ENCODE measurements around the gene SPTBN1. TPM values are rescaled to one million over a fixed set of nuclear protein-coding genes. Genes with fewer than 3 reads are reported as not detected.

SPTBN1 gene
- total and polyA plus RNA-seq, 2 experiments from 2014 or later, result 57.7 to 187 TPM

DNA sequence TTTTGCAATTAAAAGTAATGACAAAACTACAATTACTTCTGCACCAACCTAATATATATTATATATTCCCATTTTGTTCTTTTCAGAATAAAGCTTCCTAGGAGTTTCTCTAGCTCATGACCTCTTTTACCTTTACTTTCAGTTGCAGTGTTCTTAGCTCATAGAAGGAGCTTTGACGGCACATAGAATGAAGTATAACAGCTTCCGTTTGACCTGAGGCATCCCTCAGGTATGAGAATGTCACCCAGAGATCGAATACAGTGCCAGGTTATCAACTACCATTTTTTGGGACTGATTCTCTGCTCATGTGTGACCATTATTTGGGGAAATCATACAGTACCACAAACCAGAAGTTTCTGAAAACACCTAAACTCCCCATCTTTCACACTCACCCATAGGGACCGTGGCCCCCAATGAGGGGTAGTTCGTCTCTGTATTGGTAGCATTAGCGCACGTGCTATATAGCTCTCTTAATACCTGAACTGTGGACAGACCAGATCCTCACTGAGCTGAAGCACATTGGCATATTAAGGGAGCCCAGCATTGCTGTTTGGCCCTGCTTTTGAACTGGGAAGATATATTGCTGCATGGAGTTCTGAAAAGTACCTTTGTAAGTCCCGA, 123.0 kb downstream of the SPTBN1 start:
- no peaks in the 10 kb centered on the region for H3K9me2 ChIP-seq (ENCODE audit: insufficient read depth)
- TF ChIP-seq EZH2 (IDR thresholded peaks at IDR 0.05; ENCODE audit: insufficient read depth, poor library complexity, severe bottlenecking), result no peak
- no peak for TF ChIP-seq EZH2phosphoT487 (IDR thresholded peaks at IDR 0.05; ENCODE audit: insufficient read depth, low read depth)
- no peak overlapping the region for H3K9ac ChIP-seq
- H4K20me1 ChIP-seq (ENCODE audit: insufficient read depth), result 0 out of 2 replicates have a peak, but pooled peaks cover 3% of the 10 kb centered on the region
- no peak overlapping the region for H3K27ac ChIP-seq
- no peaks in the 10 kb centered on the region for H3K36me3 ChIP-seq (ENCODE audit: low read depth)
- H3K4me1 ChIP-seq (ENCODE audit: insufficient read depth), result peaks cover 14% of the 10 kb centered on the region
- H3K4me2 ChIP-seq (ENCODE audit: unreplicated experiment), result no peak overlapping the region
- H3K9me3 ChIP-seq (ENCODE audit: low read depth), result no peaks in the 10 kb centered on the region
- H3F3A ChIP-seq (ENCODE audit: insufficient read depth), result peaks cover 14% of the 10 kb centered on the region
- H2AFZ ChIP-seq, result no peak overlapping the region
- DNase-seq, result no peak
- H3K79me2 ChIP-seq (ENCODE audit: insufficient read depth), result peaks cover 91% of the 10 kb centered on the region
- in situ Hi-C loops (cut with MboI), result no loop called here
- no peaks in the 10 kb centered on the region for H3K27me3 ChIP-seq (replicated peaks; ENCODE audit: insufficient read depth)
- H3K4me3 ChIP-seq, result no peak overlapping the region
- WGBS, 2 experiments (ENCODE audit: low coverage in 1 of 2, low lambda C conversion rate in 2 of 2, missing lambda C conversion rate in 2 of 2), result 94 to 96% methylated on average over 8 of the region's 8 CpGs

DNA sequence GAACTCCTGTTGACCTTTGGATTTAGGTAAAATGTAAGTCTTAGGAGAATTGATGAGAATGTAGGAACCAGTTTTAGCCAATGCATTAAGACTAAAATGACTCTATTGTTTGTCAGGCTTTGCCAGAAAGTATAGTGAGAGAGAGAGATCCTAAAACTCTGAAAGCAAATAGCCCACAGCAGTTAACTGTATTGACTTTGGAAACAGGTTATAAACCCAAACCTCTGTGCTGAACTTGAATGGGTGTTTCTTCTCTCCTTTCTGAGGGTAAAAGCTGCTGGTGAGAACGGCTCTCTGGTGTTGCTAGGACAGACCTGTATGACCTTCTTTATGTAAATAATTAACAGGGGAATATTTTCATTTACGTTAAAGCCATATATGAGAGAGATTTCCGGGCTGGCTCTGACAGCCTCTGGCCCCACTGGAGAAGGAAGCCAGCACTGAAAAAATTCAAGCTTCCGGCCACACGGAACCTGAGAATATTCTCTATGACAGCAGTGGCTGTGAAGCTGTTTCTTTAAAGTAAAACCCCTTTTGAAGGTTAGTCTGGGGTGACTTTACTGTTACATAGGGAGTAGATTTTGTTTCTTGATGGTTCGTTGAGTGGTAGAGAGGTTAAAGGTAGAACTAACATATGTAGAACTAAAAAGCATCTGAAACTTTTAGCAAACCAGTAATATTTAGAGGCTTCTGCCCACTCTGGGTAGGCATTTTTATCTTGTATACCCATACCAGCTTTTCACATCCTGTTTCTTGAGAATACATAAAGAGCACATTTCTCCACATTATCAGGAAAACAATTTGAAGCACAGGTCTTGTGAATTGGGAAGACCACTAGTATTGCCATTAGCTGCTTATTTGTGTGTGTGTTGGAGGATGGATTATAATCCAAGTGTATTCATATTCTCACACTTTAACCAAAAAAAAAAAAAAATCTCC, 123.8 kb downstream of the SPTBN1 start:
- Histone ChIP-seq H3K9me2 (ENCODE audit: insufficient read depth) (no peaks in the 10 kb centered on the region), H3K4me2 (ENCODE audit: unreplicated experiment) (no peak overlapping the region)
- WGBS, 2 experiments (ENCODE audit: low coverage in 1 of 2, low lambda C conversion rate in 2 of 2, missing lambda C conversion rate in 2 of 2), result 96 to 99% methylated on average over 6 of the region's 6 CpGs

DNA sequence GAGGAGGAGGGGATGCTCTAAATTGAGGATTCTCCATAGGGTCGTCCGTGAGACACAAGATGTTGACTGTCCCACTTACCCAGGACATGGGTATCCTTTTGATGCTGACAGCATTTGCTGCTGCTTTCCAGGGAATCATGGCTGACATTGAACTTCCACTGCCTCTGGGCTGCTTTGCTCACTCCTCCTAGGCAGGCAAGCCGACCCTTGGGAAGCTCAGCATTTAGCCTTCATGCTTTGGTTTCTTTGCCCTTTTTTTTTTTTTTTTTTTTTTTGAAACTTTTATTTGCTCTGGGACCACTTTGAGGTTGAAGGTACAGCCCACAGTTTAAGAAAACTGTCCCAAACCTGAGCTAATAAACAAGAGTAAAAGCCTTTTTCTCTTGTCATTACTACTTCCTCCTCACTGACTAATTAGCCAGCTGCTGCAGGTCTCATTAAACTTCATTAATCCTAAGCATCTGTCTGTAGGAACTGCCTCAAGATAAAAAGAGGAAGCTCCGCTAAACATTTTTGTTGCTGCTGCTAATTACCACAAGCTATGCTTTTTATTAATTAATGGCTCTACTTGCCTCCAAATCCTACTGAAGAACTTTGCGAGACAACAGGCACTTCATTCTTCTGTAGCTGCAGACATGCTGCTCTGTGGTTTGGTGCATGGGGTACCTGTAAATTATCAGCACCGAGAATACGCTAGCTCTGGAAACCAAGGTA, 125.4 kb downstream of the SPTBN1 start:
- TF ChIP-seq EZH2phosphoT487 (IDR thresholded peaks at IDR 0.05; ENCODE audit: insufficient read depth, low read depth) (no peak), EZH2 (IDR thresholded peaks at IDR 0.05; ENCODE audit: insufficient read depth, poor library complexity, severe bottlenecking) (no peak)
- no peak overlapping the region for H3K4me2 ChIP-seq (ENCODE audit: unreplicated experiment)
- in situ Hi-C loops (cut with MboI), result no loop called here
- no peak overlapping the region for H3K4me3 ChIP-seq
- peaks cover 93% of the 10 kb centered on the region for H3K79me2 ChIP-seq (ENCODE audit: insufficient read depth)
- H2AFZ ChIP-seq, result no peak overlapping the region
- H3F3A ChIP-seq (ENCODE audit: insufficient read depth), result 0 out of 2 replicates have a peak, but pooled peaks cover 10% of the 10 kb centered on the region
- no peak overlapping the region for H3K9ac ChIP-seq
- no peak for DNase-seq
- H3K27ac ChIP-seq, result no peak overlapping the region
- H3K27me3 ChIP-seq (replicated peaks; ENCODE audit: insufficient read depth), result no peaks in the 10 kb centered on the region
- 85 to 87% methylated on average over 7 of the region's 7 CpGs for WGBS, 2 experiments (ENCODE audit: low coverage in 1 of 2, low lambda C conversion rate in 2 of 2, missing lambda C conversion rate in 2 of 2)
- no peaks in the 10 kb centered on the region for H3K9me2 ChIP-seq (ENCODE audit: insufficient read depth)
- H3K9me3 ChIP-seq (ENCODE audit: low read depth), result no peaks in the 10 kb centered on the region
- peaks cover 7% of the 10 kb centered on the region for H3K4me1 ChIP-seq (ENCODE audit: insufficient read depth)
- 0 out of 2 replicates have a peak, but pooled peaks cover 6% of the 10 kb centered on the region for H4K20me1 ChIP-seq (ENCODE audit: insufficient read depth)
- no peaks in the 10 kb centered on the region for H3K36me3 ChIP-seq (ENCODE audit: low read depth)

More for the DNA sequence above, 123.8 kb downstream of the SPTBN1 start:
- in situ Hi-C loops (cut with MboI), result no loop called here
- Histone ChIP-seq H2AFZ (no peak overlapping the region), H3K4me1 (ENCODE audit: insufficient read depth) (peaks cover 11% of the 10 kb centered on the region; the same call in 1 of the 2 replicates), H3K4me3 (no peak overlapping the region), H3K27me3 (replicated peaks; ENCODE audit: insufficient read depth) (no peaks in the 10 kb centered on the region), H3K36me3 (ENCODE audit: low read depth) (no peaks in the 10 kb centered on the region), H3K27ac (no peak overlapping the region), H4K20me1 (ENCODE audit: insufficient read depth) (0 out of 2 replicates have a peak, but pooled peaks cover 3% of the 10 kb centered on the region), H3F3A (ENCODE audit: insufficient read depth) (peaks cover 6% of the 10 kb centered on the region), H3K9ac (no peak overlapping the region), H3K9me3 (ENCODE audit: low read depth) (no peaks in the 10 kb centered on the region), H3K79me2 (ENCODE audit: insufficient read depth) (peaks cover 93% of the 10 kb centered on the region)
- TF ChIP-seq EZH2 (IDR thresholded peaks at IDR 0.05; ENCODE audit: insufficient read depth, poor library complexity, severe bottlenecking) (no peak), EZH2phosphoT487 (IDR thresholded peaks at IDR 0.05; ENCODE audit: insufficient read depth, low read depth) (no peak)
- no peak for DNase-seq

DNA sequence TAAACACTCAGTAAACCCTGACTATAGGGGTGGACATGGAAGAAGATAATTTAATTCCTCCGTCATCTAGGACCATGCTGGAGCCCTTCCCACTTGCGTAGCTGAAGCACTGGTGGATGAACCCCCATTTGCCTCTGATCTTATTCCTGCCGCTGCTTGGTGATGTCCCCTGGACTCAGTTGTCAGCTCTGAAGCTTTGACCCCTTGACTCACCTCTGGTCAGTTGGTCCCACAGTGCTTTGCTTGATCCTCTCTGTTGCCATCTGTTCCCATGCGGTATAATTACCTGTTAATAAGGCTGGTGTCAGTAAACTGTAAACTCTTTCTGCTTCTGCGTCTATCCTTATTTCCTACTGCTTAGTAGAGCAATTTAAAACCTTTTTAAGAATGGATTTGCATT, 126.9 kb downstream of the SPTBN1 start:
- no peak for TF ChIP-seq EZH2 (IDR thresholded peaks at IDR 0.05; ENCODE audit: insufficient read depth, poor library complexity, severe bottlenecking)
- no peak for TF ChIP-seq EZH2phosphoT487 (IDR thresholded peaks at IDR 0.05; ENCODE audit: insufficient read depth, low read depth)
- no peak overlapping the region for H3K4me3 ChIP-seq
- no peaks in the 10 kb centered on the region for H3K27me3 ChIP-seq (replicated peaks; ENCODE audit: insufficient read depth)
- no peaks in the 10 kb centered on the region for H3K9me2 ChIP-seq (ENCODE audit: insufficient read depth)
- no peak overlapping the region for H2AFZ ChIP-seq
- no peaks in the 10 kb centered on the region for H3K9me3 ChIP-seq (ENCODE audit: low read depth)
- peaks cover 14% of the 10 kb centered on the region for H3K4me1 ChIP-seq (ENCODE audit: insufficient read depth)
- in situ Hi-C loops (cut with MboI), result no loop called here
- 98 to 100% methylated on average over 5 of the region's 5 CpGs for WGBS, 2 experiments (ENCODE audit: low coverage in 1 of 2, low lambda C conversion rate in 2 of 2, missing lambda C conversion rate in 2 of 2)
- H3K9ac ChIP-seq, result no peak overlapping the region
- H3F3A ChIP-seq (ENCODE audit: insufficient read depth), result 0 out of 2 replicates have a peak, but pooled peaks cover 10% of the 10 kb centered on the region
- no peak overlapping the region for H3K27ac ChIP-seq
- no peak overlapping the region for H3K4me2 ChIP-seq (ENCODE audit: unreplicated experiment)
- H3K36me3 ChIP-seq (ENCODE audit: low read depth), result no peaks in the 10 kb centered on the region
- peaks cover 9% of the 10 kb centered on the region; the same call in 1 of the 2 replicates for H4K20me1 ChIP-seq (ENCODE audit: insufficient read depth)
- no peak for DNase-seq
- peaks cover 93% of the 10 kb centered on the region for H3K79me2 ChIP-seq (ENCODE audit: insufficient read depth)

Measured in GM23248 (cell line).